HG02885 (cell line): Measurements from ENCODE around the gene SLC39A3.

Experiments used
- ATAC-seq: cut with Tn5 transposase; IDR thresholded peaks from one replicate; pipeline ENCODE4 v1.9.1; 2021; ENCODE audit warnings: mild to moderate bottlenecking; ENCODE audit not compliant: unreplicated experiment, poor library complexity

The SLC39A3 gene

GRCh38 chr19:2711172-2711874 is 28.5 kb downstream of the SLC39A3 start:
- ATAC-seq = no peak

- ATAC-seq = no peak
Measured at GRCh38 chr19:2706251-2706650, 33.6 kb downstream of the SLC39A3 start.

GRCh38 chr19:2703691-2704216 is 36.1 kb downstream of the SLC39A3 start:
- no peak for ATAC-seq

GRCh38 chr19:2703077-2703437 is 36.8 kb downstream of the SLC39A3 start:
- ATAC-seq = no peak

GRCh38 chr19:2702170-2703076 is 37.4 kb downstream of the SLC39A3 start, which contains the start of gene GNG7:
GNG7 (minus strand) TSS chr19:2702694; CDS start chr19:2520688, 182,006 bp downstream.
- ATAC-seq = peak; percentile 86

GRCh38 chr19:2701361-2702169 is 38.3 kb downstream of the SLC39A3 start:
- ATAC-seq = no peak

GRCh38 chr19:2700660-2701360 is 39.0 kb downstream of the SLC39A3 start:
- ATAC-seq = no peak

GRCh38 chr19:2699413-2700140 is 40.2 kb downstream of the SLC39A3 start:
- ATAC-seq = no peak

GRCh38 chr19:2694196-2694595 is 45.6 kb downstream of the SLC39A3 start:
- ATAC-seq = no peak

- ATAC-seq = no peak
Measured at GRCh38 chr19:2693492-2694160, 46.2 kb downstream of the SLC39A3 start.

GRCh38 chr19:2691951-2692350 is 47.9 kb downstream of the SLC39A3 start:
- ATAC-seq = no peak

- ATAC-seq = no peak
Measured at GRCh38 chr19:2690856-2691255, 49.0 kb downstream of the SLC39A3 start.

GRCh38 chr19:2686360-2686759 is 53.5 kb downstream of the SLC39A3 start:
- ATAC-seq = no peak

- no peak for ATAC-seq
Measured at GRCh38 chr19:2685204-2685704, 54.6 kb downstream of the SLC39A3 start.

GRCh38 chr19:2683430-2684003 is 56.3 kb downstream of the SLC39A3 start:
- no peak for ATAC-seq
